ENCODE data around the gene CCDC136.

- no peak for TF ChIP-seq CTCF (conservative IDR thresholded peaks at IDR 0.05; ENCODE audit: low read length)
- TF ChIP-seq EZH2phosphoT487 (IDR thresholded peaks at IDR 0.05; ENCODE audit: borderline replicate concordance): no peak
Measured at GRCh38 chr7:128747327-128748079, 44.3 kb upstream of the CCDC136 start.

All from Loucy (cell line).